Tibial nerve (tissue), 4 donors: ENCODE measurements around the gene NTF3.

Experiments used
- CTCF ChIP-seq, 5 experiments: fragments of 200-600 bp in 3 of 5; fragments of 450-650 bp in 2 of 5; sonication (generic) in 3 of 5; IDR thresholded peaks; one replicate each; pipeline ENCODE4 v1.5.1; 2016 to 2019; ENCODE audit warnings: antibody characterized with exemption in 5 of 5, mild to moderate bottlenecking in 3 of 5, moderate library complexity in 2 of 5
- EP300 ChIP-seq, 2 donors: sonication (generic); formaldehyde crosslinking; IDR thresholded peaks; one replicate each; pipeline ENCODE4 v1.6.1; 2017; ENCODE audit warnings: antibody characterized with exemption in 2 of 2, mild to moderate bottlenecking in 1 of 2
- POLR2A ChIP-seq, 2 donors: fragments of 450-650 bp; IDR thresholded peaks; one replicate each; pipeline ENCODE4 v1.6.1; 2017; ENCODE audit warnings: antibody characterized with exemption in 2 of 2, mild to moderate bottlenecking in 2 of 2, moderate library complexity in 2 of 2

- no peak for TF ChIP-seq CTCF (IDR thresholded peaks at IDR 0.05)
- TF ChIP-seq POLR2A (IDR thresholded peaks at IDR 0.05): no peak
- no peak for TF ChIP-seq EP300 (IDR thresholded peaks at IDR 0.05)
Observed at GRCh38 chr12:5497329-5498053, 65.6 kb downstream of the NTF3 start.
